H9 (cell line): ENCODE results near the gene DDX59. TPM values are rescaled to one million over a fixed set of nuclear protein-coding genes. Genes with fewer than 3 reads are reported as not detected.
"Not testable (repeated sequence)": the region's sequence is repeated elsewhere in the genome, so short reads cannot be mapped to it uniquely, and the experiment has no call there.

Experiments used
- DNase-seq: peaks from one replicate; pipeline ENCODE4 v3.0.0-alpha.2; 2017
- H2AFZ ChIP-seq: one replicate; pipeline ENCODE4 v1.6.1; 2013; ENCODE audit warnings: mild to moderate bottlenecking, low read length, control low read depth, moderate library complexity
- H2AK5ac ChIP-seq: 2 replicates; pipeline ENCODE4 v1.6.1; 2013; ENCODE audit warnings: low read length, control low read depth, mixed read lengths; ENCODE audit not compliant: insufficient read length
- H2BK120ac ChIP-seq: one replicate; pipeline ENCODE4 v1.6.1; 2013; ENCODE audit warnings: low read depth, mild to moderate bottlenecking, low read length, control low read depth, inconsistent platforms; ENCODE audit not compliant: poor library complexity, severe bottlenecking
- H2BK12ac ChIP-seq: 2 replicates; pipeline ENCODE4 v1.6.1; 2013; ENCODE audit warnings: low read length, control low read depth, mixed read lengths, low read depth; ENCODE audit not compliant: insufficient read length
- H2BK15ac ChIP-seq: 2 replicates; pipeline ENCODE4 v1.6.1; 2013; ENCODE audit warnings: low read depth, low read length, control low read depth
- H2BK20ac ChIP-seq: one replicate; pipeline ENCODE4 v1.6.1; 2013; ENCODE audit warnings: low read depth, mild to moderate bottlenecking, low read length, control low read depth, inconsistent platforms; ENCODE audit not compliant: poor library complexity, severe bottlenecking
- H2BK5ac ChIP-seq: 2 replicates; pipeline ENCODE4 v1.6.1; 2013; ENCODE audit warnings: low read length, control low read depth, mixed read lengths; ENCODE audit not compliant: insufficient read length
- H3K14ac ChIP-seq: 2 replicates; pipeline ENCODE4 v1.6.1; 2013; ENCODE audit warnings: low read length, control low read depth; ENCODE audit not compliant: insufficient read depth
- H3K18ac ChIP-seq: 2 replicates; pipeline ENCODE4 v1.6.1; 2013; ENCODE audit warnings: low read depth, mild to moderate bottlenecking, mixed read lengths, low read length, control low read depth; ENCODE audit not compliant: insufficient read length
- H3K23ac ChIP-seq: 2 replicates; pipeline ENCODE4 v1.6.1; 2013; ENCODE audit warnings: low read length, control low read depth, mixed read lengths, low read depth; ENCODE audit not compliant: insufficient read length
- H3K23me2 ChIP-seq: 2 replicates; pipeline ENCODE4 v1.6.1; 2013; ENCODE audit warnings: low read depth, mild to moderate bottlenecking, mixed read lengths, low read length, control low read depth; ENCODE audit not compliant: insufficient read length, poor library complexity, severe bottlenecking
- H3K27ac ChIP-seq: 2 replicates; pipeline ENCODE4 v1.5.1; 2013; ENCODE audit warnings: low read length, control low read depth, mixed read lengths, low read depth; ENCODE audit not compliant: insufficient read length
- H3K27me3 ChIP-seq: 2 replicates; pipeline ENCODE4 v1.6.1; 2013; ENCODE audit warnings: low read length, control low read depth, inconsistent platforms; ENCODE audit not compliant: insufficient read depth
- H3K4ac ChIP-seq: 2 replicates; pipeline ENCODE4 v1.6.1; 2013; ENCODE audit warnings: low read depth, mild to moderate bottlenecking, control low read depth, inconsistent platforms, low read length, moderate library complexity
- H3K4me1 ChIP-seq: 2 replicates; pipeline ENCODE4 v1.6.1; 2013; ENCODE audit warnings: low read length, control low read depth, inconsistent platforms; ENCODE audit not compliant: insufficient read depth
- H3K4me2 ChIP-seq: 2 replicates; pipeline ENCODE4 v1.6.1; 2013; ENCODE audit warnings: low read length, control low read depth, mixed read lengths; ENCODE audit not compliant: insufficient read length, insufficient read depth
- H3K56ac ChIP-seq: 2 replicates; pipeline ENCODE4 v1.6.1; 2013; ENCODE audit warnings: low read depth, mild to moderate bottlenecking, mixed read lengths, low read length, control low read depth; ENCODE audit not compliant: insufficient read length
- H3K79me1 ChIP-seq: 2 replicates; pipeline ENCODE4 v1.6.1; 2013; ENCODE audit warnings: low read depth, mild to moderate bottlenecking, moderate library complexity, low read length, control low read depth, inconsistent platforms; ENCODE audit not compliant: insufficient read depth, poor library complexity, severe bottlenecking
- H3K79me2 ChIP-seq: 2 replicates; pipeline ENCODE4 v1.6.1; 2013; ENCODE audit warnings: low read length, control low read depth, inconsistent platforms; ENCODE audit not compliant: insufficient read depth
- H3K9ac ChIP-seq: 2 replicates; pipeline ENCODE4 v1.6.1; 2013; ENCODE audit warnings: low read length, control low read depth, mixed read lengths; ENCODE audit not compliant: insufficient read length; ENCODE audit errors: extremely low read depth
- H3K9me3 ChIP-seq: one replicate; pipeline ENCODE4 v1.6.1; 2013; ENCODE audit warnings: low read depth, low read length, inconsistent platforms; ENCODE audit not compliant: control insufficient read depth
- H3T11ph ChIP-seq: one replicate; pipeline ENCODE4 v1.6.1; 2013; ENCODE audit warnings: mild to moderate bottlenecking, low read length, control low read depth, inconsistent platforms
- H4K20me1 ChIP-seq: one replicate; pipeline ENCODE4 v1.6.1; 2013; ENCODE audit not compliant: control insufficient read depth, insufficient read length, insufficient read depth
- H4K5ac ChIP-seq: 2 replicates; pipeline ENCODE4 v1.6.1; 2013; ENCODE audit warnings: low read depth, mild to moderate bottlenecking, mixed read lengths, low read length, control low read depth; ENCODE audit not compliant: insufficient read length
- H4K8ac ChIP-seq: replicated peaks from 2 replicates; pipeline ENCODE4 v1.6.1; 2013; ENCODE audit warnings: low read length, control low read depth, mixed read lengths, low read depth; ENCODE audit not compliant: insufficient read length
- H4K91ac ChIP-seq: 2 replicates; pipeline ENCODE4 v1.6.1; 2013; ENCODE audit warnings: low read depth, mild to moderate bottlenecking, moderate library complexity, mixed read lengths, low read length, control low read depth; ENCODE audit not compliant: insufficient read length
- H3K27ac Mint-ChIP-seq, 3 experiments: 2 replicates in 2 of 3; 3 replicates in 1 of 3; pipeline ENCODE4 v1.8.0; 2020 to 2021; ENCODE audit warnings: mixed read lengths in 3 of 3, mild to moderate bottlenecking in 1 of 3, moderate library complexity in 1 of 3
- H3K27me3 Mint-ChIP-seq: 2 replicates; pipeline ENCODE4 v1.8.0; 2021; ENCODE audit warnings: low read depth, mild to moderate bottlenecking, moderate library complexity, mixed read lengths
- H3K36me3 Mint-ChIP-seq, 3 experiments: 2 replicates in 2 of 3; 3 replicates in 1 of 3; pipeline ENCODE4 v1.8.0; 2020 to 2021; ENCODE audit warnings: low read depth in 3 of 3, mixed read lengths in 3 of 3; ENCODE audit not compliant: insufficient read depth in 1 of 3
- H3K4me1 Mint-ChIP-seq, 2 experiments: 2 replicates each; pipeline ENCODE4 v1.8.0; 2020; ENCODE audit warnings: mixed read lengths in 2 of 2
- H3K4me3 Mint-ChIP-seq, 2 experiments: 2 replicates in 1 of 2; 3 replicates in 1 of 2; pipeline ENCODE4 v1.8.0; 2020 to 2021; ENCODE audit warnings: mild to moderate bottlenecking in 2 of 2, mixed read lengths in 2 of 2, moderate library complexity in 1 of 2
- H3K9me3 Mint-ChIP-seq, 2 experiments: 2 replicates in 1 of 2; 3 replicates in 1 of 2; pipeline ENCODE4 v1.8.0; 2020; ENCODE audit warnings: mild to moderate bottlenecking in 2 of 2, mixed read lengths in 2 of 2, moderate library complexity in 1 of 2
- WGBS: extraction: QIAGEN DNeasy Blood & Tissue Kit; methylation state at CpG from one replicate; pipeline ENCODE4 v1.1.7; 2013; ENCODE audit warnings: missing lambda C conversion rate, low lambda C conversion rate, mixed read lengths; ENCODE audit not compliant: insufficient read length; ENCODE audit errors: extremely low coverage; 5-methylcytosine and 5-hydroxymethylcytosine counted together
- total RNA-seq: library from RNA; stranded (reverse); gene quantifications from 2 replicates; pipeline ENCODE4 v1.2.1, GENCODE V29; 2021
- TF ChIP-seq, protein P1 (sequence below): fragments of 200-600 bp; sonication (generic); conservative IDR thresholded peaks from 3 replicates; pipeline ENCODE4 v1.8.0; 2021; ENCODE audit warnings: antibody characterized with exemption, mild to moderate bottlenecking

The DDX59 gene
- total RNA-seq, 1 experiment from 2014 or later, result 14.0 TPM

DNA sequence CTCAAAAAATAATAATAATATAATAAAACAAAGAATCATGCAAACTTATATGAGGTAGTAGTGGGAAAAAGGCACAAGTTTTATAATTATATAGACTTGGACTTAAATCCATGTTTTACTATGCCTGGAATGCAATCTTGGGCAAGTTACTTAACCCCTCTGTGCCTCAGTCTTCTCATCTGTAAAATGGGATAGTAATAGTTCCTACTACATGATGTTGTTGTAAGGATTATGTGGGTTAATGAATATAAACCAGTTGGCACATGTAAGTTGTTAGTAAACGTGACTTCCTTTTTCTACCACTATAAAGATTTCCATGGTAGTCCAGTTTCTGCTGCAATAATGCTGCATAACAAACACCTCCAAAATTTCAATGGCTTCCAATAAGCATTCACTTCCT lies 38.3 kb downstream of the DDX59 start:
- no peaks in the 10 kb centered on the region; the same call in 1 of the 2 replicates for H3K27me3 Mint-ChIP-seq
- H3T11ph ChIP-seq, result no peak overlapping the region

DNA sequence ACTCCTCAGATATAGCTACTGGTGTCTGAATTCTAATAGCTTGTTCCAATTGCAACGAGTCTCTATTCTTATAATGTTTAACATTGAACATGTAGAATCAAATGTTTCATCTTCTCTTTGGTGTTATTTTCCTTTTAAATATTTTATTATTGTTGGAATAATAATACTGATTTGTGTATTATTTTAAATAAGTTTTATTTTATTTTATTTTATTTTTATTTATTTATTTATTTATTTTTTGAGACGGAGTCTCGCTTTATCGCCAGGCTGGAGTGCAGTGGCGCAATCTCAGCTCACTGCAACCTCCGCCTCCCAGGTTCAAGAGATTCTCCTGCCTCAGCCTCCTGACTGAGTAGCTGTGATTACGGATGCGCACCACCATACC lies 39.2 kb downstream of the DDX59 start:
- not testable (repeated sequence) for H3K27ac Mint-ChIP-seq, H2BK15ac ChIP-seq, H3K9me3 Mint-ChIP-seq, H3K4ac ChIP-seq, H4K8ac ChIP-seq, H3K79me2 ChIP-seq, H3K27ac ChIP-seq, H2AFZ ChIP-seq, H3K79me1 ChIP-seq, H3K27me3 ChIP-seq, H3K4me1 ChIP-seq, H4K5ac ChIP-seq, H2BK120ac ChIP-seq, H3K56ac ChIP-seq, H3K4me2 ChIP-seq, H3T11ph ChIP-seq, H3K14ac ChIP-seq, H3K23me2 ChIP-seq, H2BK12ac ChIP-seq, H2AK5ac ChIP-seq, H4K91ac ChIP-seq, H3K4me3 Mint-ChIP-seq, H4K20me1 ChIP-seq, DNase-seq, H3K27me3 Mint-ChIP-seq, H3K36me3 Mint-ChIP-seq, H2BK5ac ChIP-seq, H3K18ac ChIP-seq, H3K9ac ChIP-seq, H3K9me3 ChIP-seq, H3K23ac ChIP-seq, H2BK20ac ChIP-seq
- WGBS, result no CpG with 5 or more reads among the region's 8 CpGs
- peaks cover 7 to 15% of the 10 kb centered on the region in 2 experiments for H3K4me1 Mint-ChIP-seq

More for the DNA sequence above, 38.3 kb downstream of the DDX59 start:
- H4K5ac ChIP-seq, result no peak overlapping the region
- no peaks in the 10 kb centered on the region for H3K23me2 ChIP-seq
- H2AK5ac ChIP-seq, result no peak overlapping the region
- no peaks in the 10 kb centered on the region for H3K9me3 ChIP-seq
- TF ChIP-seq, protein P1, sequence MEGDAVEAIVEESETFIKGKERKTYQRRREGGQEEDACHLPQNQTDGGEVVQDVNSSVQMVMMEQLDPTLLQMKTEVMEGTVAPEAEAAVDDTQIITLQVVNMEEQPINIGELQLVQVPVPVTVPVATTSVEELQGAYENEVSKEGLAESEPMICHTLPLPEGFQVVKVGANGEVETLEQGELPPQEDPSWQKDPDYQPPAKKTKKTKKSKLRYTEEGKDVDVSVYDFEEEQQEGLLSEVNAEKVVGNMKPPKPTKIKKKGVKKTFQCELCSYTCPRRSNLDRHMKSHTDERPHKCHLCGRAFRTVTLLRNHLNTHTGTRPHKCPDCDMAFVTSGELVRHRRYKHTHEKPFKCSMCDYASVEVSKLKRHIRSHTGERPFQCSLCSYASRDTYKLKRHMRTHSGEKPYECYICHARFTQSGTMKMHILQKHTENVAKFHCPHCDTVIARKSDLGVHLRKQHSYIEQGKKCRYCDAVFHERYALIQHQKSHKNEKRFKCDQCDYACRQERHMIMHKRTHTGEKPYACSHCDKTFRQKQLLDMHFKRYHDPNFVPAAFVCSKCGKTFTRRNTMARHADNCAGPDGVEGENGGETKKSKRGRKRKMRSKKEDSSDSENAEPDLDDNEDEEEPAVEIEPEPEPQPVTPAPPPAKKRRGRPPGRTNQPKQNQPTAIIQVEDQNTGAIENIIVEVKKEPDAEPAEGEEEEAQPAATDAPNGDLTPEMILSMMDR, result no peak
- no peak overlapping the region for H3K14ac ChIP-seq
- no peak overlapping the region for H4K8ac ChIP-seq
- H3K4ac ChIP-seq, result no peak overlapping the region
- H3K18ac ChIP-seq, result no peak overlapping the region
- no peaks in the 10 kb centered on the region for H3K79me1 ChIP-seq
- no peak overlapping the region for H3K56ac ChIP-seq
- no peak overlapping the region for H2BK20ac ChIP-seq
- H3K27me3 ChIP-seq, result no peaks in the 10 kb centered on the region
- H4K20me1 ChIP-seq, result no peaks in the 10 kb centered on the region
- H3K27ac Mint-ChIP-seq, result no peak overlapping the region
- no peak overlapping the region for H2BK120ac ChIP-seq
- no peak overlapping the region for H2BK5ac ChIP-seq
- H3K79me2 ChIP-seq, result no peaks in the 10 kb centered on the region
- H3K27ac ChIP-seq, result no peak overlapping the region
- no CpG with 5 or more reads among the region's 1 CpG for WGBS
- no peak overlapping the region for H2BK12ac ChIP-seq
- no peaks in the 10 kb centered on the region for H3K9me3 Mint-ChIP-seq
- H3K4me1 Mint-ChIP-seq, result peaks cover 7 to 15% of the 10 kb centered on the region in 2 experiments
- no peak overlapping the region for H2BK15ac ChIP-seq
- no peak for DNase-seq
- H4K91ac ChIP-seq, result no peak overlapping the region
- H3K4me2 ChIP-seq, result no peak overlapping the region
- H3K23ac ChIP-seq, result no peak overlapping the region
- no peak overlapping the region for H3K9ac ChIP-seq
- no peaks in the 10 kb centered on the region for H3K36me3 Mint-ChIP-seq
- peaks cover 6% of the 10 kb centered on the region for H3K4me1 ChIP-seq
- no peak overlapping the region for H3K4me3 Mint-ChIP-seq
- H2AFZ ChIP-seq, result no peak overlapping the region
